GM21619 (cell line): Measurements from ENCODE around the gene HSF2BP.
"Not testable (repeated sequence)": the region's sequence is repeated elsewhere in the genome, so short reads cannot be mapped to it uniquely, and the experiment has no call there.

Source experiments
- ATAC-seq: cut with Tn5 transposase; IDR thresholded peaks from one replicate; pipeline ENCODE4 v1.9.1; 2021; ENCODE audit not compliant: unreplicated experiment

HSF2BP gene

GRCh38 chr21:43687566-43688399 is 28.5 kb upstream of the HSF2BP start:
- ATAC-seq, result no peak

GRCh38 chr21:43686811-43687565 is 27.7 kb upstream of the HSF2BP start:
- ATAC-seq, result no peak

GRCh38 chr21:43684424-43684823 is 25.1 kb upstream of the HSF2BP start:
- ATAC-seq, result no peak

GRCh38 chr21:43681650-43682049 is 22.4 kb upstream of the HSF2BP start:
- ATAC-seq, result no peak

- not testable (repeated sequence) for ATAC-seq
Observed at GRCh38 chr21:43680421-43680820, 21.1 kb upstream of the HSF2BP start.

GRCh38 chr21:43679951-43680350 is 20.7 kb upstream of the HSF2BP start:
- no peak for ATAC-seq

- no peak for ATAC-seq
Observed at GRCh38 chr21:43676391-43676790, 17.1 kb upstream of the HSF2BP start.

GRCh38 chr21:43675871-43676270 is 16.6 kb upstream of the HSF2BP start:
- no peak for ATAC-seq

GRCh38 chr21:43669828-43670605 is 10.7 kb upstream of the HSF2BP start:
- ATAC-seq, result no peak

GRCh38 chr21:43667191-43667904 is 8.1 kb upstream of the HSF2BP start:
- no peak for ATAC-seq

- no peak for ATAC-seq
Observed at GRCh38 chr21:43665879-43666278, 6.6 kb upstream of the HSF2BP start.

- no peak for ATAC-seq
Observed at GRCh38 chr21:43664358-43664757, 5.1 kb upstream of the HSF2BP start.

GRCh38 chr21:43663033-43663432 is 3.7 kb upstream of the HSF2BP start:
- no peak for ATAC-seq

- no peak for ATAC-seq
Observed at GRCh38 chr21:43662286-43662685, 3.0 kb upstream of the HSF2BP start.

- ATAC-seq, result no peak
Observed at GRCh38 chr21:43658769-43659135, 536 bp downstream of the HSF2BP start.

GRCh38 chr21:43658088-43658741 is 1.1 kb downstream of the HSF2BP start:
- no peak for ATAC-seq

GRCh38 chr21:43657355-43658087 is 1.8 kb downstream of the HSF2BP start:
- ATAC-seq, result no peak

- ATAC-seq, result no peak
Observed at GRCh38 chr21:43654806-43655489, 4.3 kb downstream of the HSF2BP start.

- ATAC-seq, result no peak
Observed at GRCh38 chr21:43653626-43654025, 5.7 kb downstream of the HSF2BP start.
